GM12872 (cell line): Measurements from ENCODE around the gene SLC9A7.

Experiments
- CTCF ChIP-seq: IDR thresholded peaks from 3 replicates; pipeline ENCODE4 v1.5.1; 2011; ENCODE audit warnings: low read depth, mild to moderate bottlenecking, low read length, moderate library complexity; ENCODE audit not compliant: insufficient read depth

The SLC9A7 gene

GRCh38 chrX:46549914-46550313 is 209.0 kb downstream of the SLC9A7 start:
- TF ChIP-seq CTCF = no peak
